GM18873 (cell line): ENCODE data around the gene ZNF276.
A peak's percentile ranks its signal among the peaks of the same experiment; 100 is the strongest.
"Not testable (repeated sequence)": the region's sequence is repeated elsewhere in the genome, so short reads cannot be mapped to it uniquely, and the experiment has no call there.

ENCODE experiments used
- ATAC-seq: cut with Tn5 transposase; IDR thresholded peaks from one replicate; pipeline ENCODE4 v1.9.1; 2021; ENCODE audit warnings: mild to moderate bottlenecking, moderate library complexity, moderate number of reproducible peaks; ENCODE audit not compliant: unreplicated experiment, low FRiP score

ZNF276 gene

GRCh38 chr16:89720813-89721545, at the start of gene ZNF276, which contains the start of gene VPS9D1:
Gene ZNF276, plus strand, starts transcription at chr16:89721537. Its CDS starts 104 bp downstream, at chr16:89721641.
Gene VPS9D1, minus strand, starts transcription at chr16:89720898. Its CDS starts 37 bp downstream, at chr16:89720861.
- ATAC-seq, result no peak

GRCh38 chr16:89671565-89671964, 49.8 kb upstream of the ZNF276 start:
- not testable (repeated sequence) for ATAC-seq

- ATAC-seq, result no peak
Observed at GRCh38 chr16:89672177-89672941, 49.0 kb upstream of the ZNF276 start.

- ATAC-seq, result no peak
Observed at GRCh38 chr16:89678258-89678657, 43.1 kb upstream of the ZNF276 start.

GRCh38 chr16:89685916-89686315, 35.4 kb upstream of the ZNF276 start:
- no peak for ATAC-seq

GRCh38 chr16:89686520-89687091, 34.7 kb upstream of the ZNF276 start, which contains the start of gene CDK10:
Gene CDK10, plus strand, starts transcription at chr16:89686689. Its CDS starts 22 bp downstream, at chr16:89686711.
- ATAC-seq, result peak; percentile 63

- ATAC-seq, result peak; percentile 37
Observed at GRCh38 chr16:89687092-89687940, 34.0 kb upstream of the ZNF276 start.

GRCh38 chr16:89688395-89688794, 32.9 kb upstream of the ZNF276 start:
- no peak for ATAC-seq

GRCh38 chr16:89689142-89689541, 32.2 kb upstream of the ZNF276 start:
- no peak for ATAC-seq

GRCh38 chr16:89689621-89690020, 31.7 kb upstream of the ZNF276 start:
- ATAC-seq, result not testable (repeated sequence)

GRCh38 chr16:89690392-89690901, 30.9 kb upstream of the ZNF276 start:
- ATAC-seq, result no peak

GRCh38 chr16:89691231-89691985, 29.9 kb upstream of the ZNF276 start:
- no peak for ATAC-seq

- no peak for ATAC-seq
Observed at GRCh38 chr16:89691986-89692569, 29.3 kb upstream of the ZNF276 start.

- ATAC-seq, result no peak
Observed at GRCh38 chr16:89693289-89693731, 28.0 kb upstream of the ZNF276 start.

GRCh38 chr16:89693931-89694783, 27.2 kb upstream of the ZNF276 start:
- no peak for ATAC-seq

GRCh38 chr16:89694784-89695085, 26.6 kb upstream of the ZNF276 start:
- ATAC-seq, result not testable (repeated sequence)

- no peak for ATAC-seq
Observed at GRCh38 chr16:89695086-89695874, 26.1 kb upstream of the ZNF276 start.
